Bronchial epithelial cell (primary cell): ENCODE measurements around the gene TAF5. TPM values are rescaled to one million over a fixed set of nuclear protein-coding genes. Genes with fewer than 3 reads are reported as not detected.

Source experiments
- DNase-seq: peaks from one replicate; pipeline ENCODE4 v3.0.0-alpha.2; 2010; ENCODE audit warnings: low read depth
- FAIRE-seq: peaks from 2 replicates; lab custom pipeline; 2011; peaks lifted over from hg19 to GRCh38; lab: Jason Lieb, UNC
- H3K27me3 ChIP-seq: 2 replicates; pipeline ENCODE4 v1.5.1; 2011; ENCODE audit warnings: low read length; ENCODE audit not compliant: control insufficient read depth, insufficient read depth
- H3K36me3 ChIP-seq: 2 replicates; pipeline ENCODE4 v1.5.1; 2011; ENCODE audit warnings: low read length; ENCODE audit not compliant: control insufficient read depth, insufficient read depth
- H3K4me3 ChIP-seq: 2 replicates; pipeline ENCODE4 v1.5.1; 2011; ENCODE audit warnings: mild to moderate bottlenecking, low read depth, low read length, control low read depth
- total RNA-seq: library from RNA; depleted of rRNA; stranded (reverse); fragments of >200 nt; gene quantifications from 2 replicates; pipeline ENCODE4 v1.2.1, GENCODE V29; 2014
- TF ChIP-seq, protein P1 (sequence below): IDR thresholded peaks from 2 replicates; pipeline ENCODE4 v1.5.1; 2011; ENCODE audit warnings: mild to moderate bottlenecking, moderate library complexity, low read length, control low read depth, inconsistent platforms; ENCODE audit not compliant: insufficient read depth, severe bottlenecking

TAF5 gene
- total RNA-seq, 1 donor from 2014 or later: 3.7 TPM

DNA sequence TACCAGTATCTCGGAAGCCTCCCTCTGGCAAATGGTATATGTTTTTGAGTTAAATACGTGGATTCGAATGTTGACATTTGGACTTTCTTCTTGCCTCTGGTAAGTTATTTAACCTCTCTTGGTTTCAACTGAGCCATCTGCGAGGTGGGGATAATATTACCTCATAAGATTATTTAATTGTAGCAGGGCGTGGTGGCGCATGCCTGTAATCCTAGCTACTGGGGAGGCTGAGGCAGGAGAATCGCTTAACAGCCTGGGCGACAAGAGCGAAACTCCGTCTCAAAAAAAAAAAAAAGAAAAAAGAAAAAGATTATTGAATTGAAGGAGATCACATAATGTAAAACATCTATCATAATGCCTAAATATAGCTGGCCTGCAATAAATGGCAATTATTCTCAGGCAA lies 396 bp upstream of the TAF5 start:
- FAIRE-seq (no peak), DNase-seq (no peak)
- Histone ChIP-seq H3K36me3 (no peaks in the 10 kb centered on the region), H3K27me3 (no peaks in the 10 kb centered on the region), H3K4me3 (peak overlapping the region; percentile 68)
- TF ChIP-seq, protein P1, sequence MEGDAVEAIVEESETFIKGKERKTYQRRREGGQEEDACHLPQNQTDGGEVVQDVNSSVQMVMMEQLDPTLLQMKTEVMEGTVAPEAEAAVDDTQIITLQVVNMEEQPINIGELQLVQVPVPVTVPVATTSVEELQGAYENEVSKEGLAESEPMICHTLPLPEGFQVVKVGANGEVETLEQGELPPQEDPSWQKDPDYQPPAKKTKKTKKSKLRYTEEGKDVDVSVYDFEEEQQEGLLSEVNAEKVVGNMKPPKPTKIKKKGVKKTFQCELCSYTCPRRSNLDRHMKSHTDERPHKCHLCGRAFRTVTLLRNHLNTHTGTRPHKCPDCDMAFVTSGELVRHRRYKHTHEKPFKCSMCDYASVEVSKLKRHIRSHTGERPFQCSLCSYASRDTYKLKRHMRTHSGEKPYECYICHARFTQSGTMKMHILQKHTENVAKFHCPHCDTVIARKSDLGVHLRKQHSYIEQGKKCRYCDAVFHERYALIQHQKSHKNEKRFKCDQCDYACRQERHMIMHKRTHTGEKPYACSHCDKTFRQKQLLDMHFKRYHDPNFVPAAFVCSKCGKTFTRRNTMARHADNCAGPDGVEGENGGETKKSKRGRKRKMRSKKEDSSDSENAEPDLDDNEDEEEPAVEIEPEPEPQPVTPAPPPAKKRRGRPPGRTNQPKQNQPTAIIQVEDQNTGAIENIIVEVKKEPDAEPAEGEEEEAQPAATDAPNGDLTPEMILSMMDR: no peak

DNA sequence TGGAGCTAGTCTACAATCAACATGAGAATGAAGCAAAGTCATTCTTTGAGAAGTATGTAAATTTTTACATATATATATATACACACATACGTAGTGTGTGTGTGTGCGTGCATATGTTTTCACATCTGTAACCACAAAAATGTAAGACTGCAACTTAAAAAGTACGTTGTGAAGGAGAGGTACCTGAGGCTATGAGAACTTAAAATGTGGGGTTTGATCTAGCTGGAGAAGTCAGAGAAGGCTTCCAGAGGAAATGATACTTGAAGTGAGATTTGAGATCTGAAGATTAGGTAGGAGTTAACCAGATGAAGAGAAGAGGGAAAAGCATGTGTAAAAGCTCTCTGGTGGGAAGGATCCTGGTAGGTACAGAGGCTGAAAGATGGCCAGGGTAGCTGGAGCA lies 5.8 kb downstream of the TAF5 start:
- FAIRE-seq: peak; percentile 77

DNA sequence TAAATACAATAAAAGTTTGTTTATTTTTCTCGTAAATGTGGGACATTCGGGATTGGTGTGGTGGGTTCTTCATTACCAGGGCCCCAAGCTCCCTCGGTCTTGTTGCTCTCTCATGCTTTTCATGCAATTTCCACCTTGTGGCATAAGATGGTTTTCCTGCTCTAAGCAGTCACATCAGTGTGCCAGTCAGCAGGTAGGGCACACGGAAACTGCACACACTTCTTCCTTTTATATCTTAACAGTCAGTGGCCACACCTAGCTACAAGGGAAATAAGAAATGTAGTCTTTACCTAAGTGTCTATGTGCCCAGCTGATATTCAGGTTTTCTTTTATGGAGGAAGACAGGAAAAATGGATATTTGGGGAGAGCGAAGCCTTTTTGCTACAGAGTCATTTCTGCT lies 6.5 kb downstream of the TAF5 start:
- Histone ChIP-seq H3K27me3 (no peaks in the 10 kb centered on the region), H3K4me3 (no peak overlapping the region), H3K36me3 (no peaks in the 10 kb centered on the region)
- TF ChIP-seq, protein P1: no peak
- FAIRE-seq (no peak), DNase-seq (no peak)

More for the DNA sequence above, 5.8 kb downstream of the TAF5 start:
- no peak for DNase-seq
- TF ChIP-seq, protein P1: no peak
- no peaks in the 10 kb centered on the region for H3K36me3 ChIP-seq
- H3K27me3 ChIP-seq: no peaks in the 10 kb centered on the region
- no peak overlapping the region for H3K4me3 ChIP-seq

DNA sequence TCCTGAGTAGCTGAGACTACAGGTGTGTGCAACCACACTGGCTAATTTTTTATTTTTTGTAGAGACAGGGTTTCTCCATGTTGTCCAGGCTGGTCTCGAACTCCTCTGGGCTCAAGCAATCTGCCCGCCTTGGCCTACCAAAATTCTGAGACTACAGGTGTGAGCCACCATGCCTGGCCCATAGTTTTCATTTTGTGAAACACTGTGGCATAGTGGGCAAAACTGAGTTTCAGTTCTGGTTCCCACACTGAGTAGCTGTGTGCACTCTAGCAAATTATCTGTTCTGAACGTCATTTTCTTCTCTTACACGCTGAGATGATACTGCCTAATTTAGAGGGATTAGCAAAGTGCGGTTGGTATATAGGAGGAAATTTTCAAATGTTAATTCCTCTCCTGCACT lies 15.0 kb downstream of the TAF5 start:
- H3K27me3 ChIP-seq: no peaks in the 10 kb centered on the region
- H3K36me3 ChIP-seq: no peaks in the 10 kb centered on the region
- no peak for DNase-seq
- TF ChIP-seq, protein P1: no peak
- H3K4me3 ChIP-seq: no peak overlapping the region
- FAIRE-seq: no peak

DNA sequence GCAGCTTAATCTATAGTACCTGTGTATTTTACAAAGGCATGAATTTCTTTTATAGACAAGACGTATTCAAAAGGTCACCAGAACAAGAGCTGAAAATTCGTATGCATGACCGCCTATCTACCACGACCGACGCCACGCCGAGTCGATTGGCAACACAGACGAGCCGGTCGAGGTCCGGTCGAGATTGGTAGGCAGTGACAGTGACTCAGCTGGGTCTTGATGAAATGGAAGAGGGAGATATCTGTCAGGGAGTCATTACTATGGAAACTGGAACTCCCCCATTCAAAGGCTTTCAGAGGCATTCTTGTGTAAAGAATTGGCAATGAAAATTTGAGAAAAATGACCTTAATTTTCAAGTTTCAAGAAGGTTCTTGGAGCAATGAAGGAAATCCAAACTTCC lies 26.4 kb downstream of the TAF5 start:
- FAIRE-seq: no peak
- no peak for DNase-seq
- Histone ChIP-seq H3K36me3 (peaks cover 10% of the 10 kb centered on the region), H3K27me3 (no peaks in the 10 kb centered on the region), H3K4me3 (no peak overlapping the region)
- TF ChIP-seq, protein P1: no peak

DNA sequence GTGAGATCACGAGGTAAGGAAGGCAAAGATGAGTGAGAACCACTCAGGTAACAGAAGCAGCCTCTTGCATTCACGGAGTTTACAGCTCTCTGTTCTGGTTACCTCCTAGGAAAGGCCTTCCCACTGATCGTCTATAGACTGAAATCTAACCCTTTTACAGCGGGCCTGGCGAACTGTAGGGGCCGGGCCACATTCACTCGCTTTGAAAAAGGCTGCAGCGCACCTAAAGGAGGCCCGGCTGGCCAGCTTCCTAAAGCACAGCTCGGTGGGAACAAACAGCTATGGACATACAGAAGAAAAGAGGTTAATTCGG lies 27.9 kb downstream of the TAF5 start:
- Histone ChIP-seq H3K4me3 (peak overlapping the region; percentile 77), H3K36me3 (peaks cover 15% of the 10 kb centered on the region), H3K27me3 (no peaks in the 10 kb centered on the region)
- no peak for FAIRE-seq
- DNase-seq: peak; percentile 3
- TF ChIP-seq, protein P1: no peak
